MCF 10A (cell line): ENCODE results near the gene FIZ1. TPM values are rescaled to one million over a fixed set of nuclear protein-coding genes. Genes with fewer than 3 reads are reported as not detected.
A peak's percentile ranks its signal among the peaks of the same experiment; 100 is the strongest.

Experiments
- BruUV-seq: library from RNA; stranded (reverse); fragments of 400-500 nt; replicated peaks from 2 replicates; lab custom pipeline; 2021; lab: Mats Ljungman, UMichigan
- CTCF ChIA-PET: fragments of 300-600 bp; sonication (Branson Sonifier 250); formaldehyde crosslinking; extraction: SDS; loops from one replicate; lab custom pipeline; 2021; ENCODE audit warnings: antibody characterized with exemption, inconsistent platforms; lab: Yijun Ruan, JAX
- POLR2A ChIA-PET: fragments of 300-600, 350-650 bp; sonication (Branson Sonifier 250); formaldehyde crosslinking; extraction: SDS; loops from one replicate; lab custom pipeline; 2020; ENCODE audit warnings: antibody characterized with exemption, inconsistent platforms; lab: Yijun Ruan, JAX
- DNase-seq: peaks from one replicate; pipeline ENCODE4 v3.0.0-alpha.2; 2018; ENCODE audit not compliant: unreplicated experiment
- H3K27ac Mint-ChIP-seq: one replicate; pipeline ENCODE4 v1.8.0; 2022; ENCODE audit warnings: mild to moderate bottlenecking, low read depth, mixed read lengths; ENCODE audit not compliant: unreplicated experiment
- H3K27me3 Mint-ChIP-seq: one replicate; pipeline ENCODE4 v1.8.0; 2022; ENCODE audit warnings: mixed read lengths; ENCODE audit not compliant: insufficient read depth, unreplicated experiment
- H3K36me3 Mint-ChIP-seq: one replicate; pipeline ENCODE4 v1.8.0; 2022; ENCODE audit warnings: mild to moderate bottlenecking, moderate library complexity, mixed read lengths; ENCODE audit not compliant: insufficient read depth, unreplicated experiment
- H3K4me1 Mint-ChIP-seq: one replicate; pipeline ENCODE4 v1.8.0; 2022; ENCODE audit warnings: mixed read lengths; ENCODE audit not compliant: insufficient read depth, unreplicated experiment
- H3K4me3 Mint-ChIP-seq: one replicate; pipeline ENCODE4 v1.8.0; 2022; ENCODE audit warnings: mild to moderate bottlenecking, moderate library complexity, mixed read lengths; ENCODE audit not compliant: unreplicated experiment
- H3K9me3 Mint-ChIP-seq: one replicate; pipeline ENCODE4 v1.8.0; 2022; ENCODE audit warnings: mixed read lengths; ENCODE audit not compliant: unreplicated experiment
- intact Hi-C: fragments of 100-400 bp; cut with micrococcal nuclease; formaldehyde crosslinking; loops from 2 replicates; pipeline ENCODE4 v1.14.1; 2022
- total RNA-seq: library from RNA; stranded (reverse); gene quantifications from 2 replicates; pipeline ENCODE4 v1.2.3, GENCODE V29; 2022
- TF ChIP-seq, protein P1 (sequence below): fragments of 200-600 bp; IDR thresholded peaks from one replicate; pipeline ENCODE4 v1.8.0; 2022; ENCODE audit warnings: antibody characterized with exemption, mild to moderate bottlenecking; ENCODE audit not compliant: unreplicated experiment

The FIZ1 gene
- total RNA-seq, 1 experiment from 2014 or later = 16.3 TPM

DNA sequence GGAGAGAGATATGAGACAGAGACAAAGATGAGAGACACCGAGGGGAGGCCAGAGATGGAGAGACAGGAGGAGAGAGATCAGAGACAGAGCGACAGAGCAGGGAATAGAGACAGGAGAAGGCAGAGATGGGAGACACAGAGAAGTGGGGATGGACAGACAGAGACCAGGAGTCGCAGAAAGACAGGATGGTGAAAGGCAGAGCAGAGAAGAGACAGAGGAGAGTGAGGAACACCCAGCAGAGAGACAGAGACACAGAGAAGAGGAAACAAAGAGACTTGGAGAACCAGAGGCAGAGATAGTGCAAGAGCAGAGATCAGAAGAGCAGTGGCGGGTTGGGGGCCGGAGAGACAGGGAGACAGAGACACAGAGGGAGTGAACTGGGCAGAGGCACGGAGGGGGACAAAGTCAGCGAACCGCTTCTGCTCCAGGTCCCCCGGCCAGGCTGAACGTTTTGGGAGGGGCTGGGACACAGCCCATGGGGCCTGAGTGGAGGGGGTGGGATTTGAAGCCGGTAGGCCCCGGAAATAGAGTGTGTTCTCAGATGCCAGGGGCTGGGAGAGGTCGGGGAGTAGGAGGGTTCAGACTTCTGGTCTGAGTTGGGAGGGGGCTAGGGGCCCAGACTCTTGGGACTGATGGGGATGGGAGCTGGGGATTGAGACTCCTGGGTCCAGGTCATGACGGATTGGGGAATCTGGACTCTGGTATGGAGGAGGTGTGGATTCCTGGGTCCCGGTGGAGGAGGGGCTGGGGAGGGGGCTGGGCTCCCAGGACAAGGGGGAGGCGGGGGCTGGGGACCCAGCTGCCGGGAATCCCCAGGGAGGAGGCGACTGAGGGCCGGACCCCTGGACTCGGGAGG lies 19.3 kb downstream of the FIZ1 start:
- no TSS peak for BruUV-seq
- no peak for DNase-seq
- TF ChIP-seq, protein P1, sequence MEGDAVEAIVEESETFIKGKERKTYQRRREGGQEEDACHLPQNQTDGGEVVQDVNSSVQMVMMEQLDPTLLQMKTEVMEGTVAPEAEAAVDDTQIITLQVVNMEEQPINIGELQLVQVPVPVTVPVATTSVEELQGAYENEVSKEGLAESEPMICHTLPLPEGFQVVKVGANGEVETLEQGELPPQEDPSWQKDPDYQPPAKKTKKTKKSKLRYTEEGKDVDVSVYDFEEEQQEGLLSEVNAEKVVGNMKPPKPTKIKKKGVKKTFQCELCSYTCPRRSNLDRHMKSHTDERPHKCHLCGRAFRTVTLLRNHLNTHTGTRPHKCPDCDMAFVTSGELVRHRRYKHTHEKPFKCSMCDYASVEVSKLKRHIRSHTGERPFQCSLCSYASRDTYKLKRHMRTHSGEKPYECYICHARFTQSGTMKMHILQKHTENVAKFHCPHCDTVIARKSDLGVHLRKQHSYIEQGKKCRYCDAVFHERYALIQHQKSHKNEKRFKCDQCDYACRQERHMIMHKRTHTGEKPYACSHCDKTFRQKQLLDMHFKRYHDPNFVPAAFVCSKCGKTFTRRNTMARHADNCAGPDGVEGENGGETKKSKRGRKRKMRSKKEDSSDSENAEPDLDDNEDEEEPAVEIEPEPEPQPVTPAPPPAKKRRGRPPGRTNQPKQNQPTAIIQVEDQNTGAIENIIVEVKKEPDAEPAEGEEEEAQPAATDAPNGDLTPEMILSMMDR = no peak
- Mint-ChIP-seq H3K27me3 (peaks cover 9% of the 10 kb centered on the region), H3K4me3 (peak overlapping the region; percentile 89), H3K4me1 (peaks cover 20% of the 10 kb centered on the region), H3K27ac (peak overlapping the region; percentile 91), H3K9me3 (no peaks in the 10 kb centered on the region), H3K36me3 (peaks cover 8% of the 10 kb centered on the region)
- CTCF ChIA-PET = interaction anchor here (0.6 to 1.0 kb wide), 3 partner anchors 33 to 51 kb away, joined by 3 to 4 read pairs (median 3); no protein-coding TSS in a partner anchor
- intact Hi-C loops = no loop called here
- POLR2A ChIA-PET = interaction anchor here (0.9 to 2.0 kb wide), 5 partner anchors 19 to 103 kb away, joined by 3 to 23 read pairs (median 5); partner anchors contain the start of genes FIZ1, ZNF524 and ZNF628

DNA sequence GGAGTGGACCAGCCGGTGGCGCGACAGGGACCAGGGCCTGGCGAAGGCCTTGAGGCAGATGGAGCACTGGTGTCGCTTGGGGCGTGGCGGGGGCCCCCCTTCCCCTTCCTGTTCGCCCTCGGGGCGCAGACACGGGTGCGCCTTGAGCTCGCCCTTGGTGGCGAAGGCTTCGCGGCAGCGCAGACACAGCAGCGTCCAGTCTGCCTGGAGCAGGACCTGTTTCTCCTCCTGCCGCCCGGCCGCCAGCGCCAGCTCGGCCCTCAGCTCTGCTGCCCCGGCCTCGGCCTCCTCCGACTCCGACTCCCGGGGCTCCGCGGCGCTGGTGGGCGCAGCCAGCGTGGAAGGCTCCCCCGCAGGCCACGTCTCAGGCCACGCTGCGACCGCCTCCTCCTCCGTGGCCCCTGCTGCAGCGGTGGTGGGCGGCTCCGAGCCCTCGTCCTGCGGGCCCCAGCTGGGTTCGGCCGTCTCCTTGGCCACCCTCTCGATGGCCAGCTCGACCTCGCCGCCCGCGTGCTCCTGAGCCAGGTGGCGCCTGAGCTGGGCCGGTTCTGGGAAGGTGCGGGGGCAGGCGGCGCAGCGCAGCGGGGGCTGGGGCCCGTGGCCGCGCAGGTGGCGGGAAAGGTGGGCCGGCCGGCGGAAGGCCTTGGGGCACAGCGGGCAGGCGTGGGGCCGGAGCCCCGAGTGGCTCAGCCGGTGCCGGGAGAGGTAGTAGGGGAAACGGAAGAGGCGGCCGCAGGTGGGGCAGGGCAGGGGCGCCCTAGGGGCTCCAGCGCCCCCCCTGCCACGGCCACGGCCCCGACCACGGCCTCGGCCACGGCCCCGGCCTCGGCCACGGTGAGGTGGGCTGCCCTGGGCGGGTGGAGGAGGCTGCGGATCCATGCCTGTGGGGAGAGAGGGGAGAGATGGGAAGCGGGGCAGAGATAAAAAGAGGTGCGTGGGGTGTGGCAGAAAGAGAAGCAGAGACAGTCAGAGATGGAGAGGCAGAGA lies 20.3 kb downstream of the FIZ1 start:
- TSS peak; percentile 18 for BruUV-seq

GRCh38 chr19:55578031-55578760 lies 21.1 kb downstream of the FIZ1 start:
- peaks cover 8% of the 10 kb centered on the region for H3K36me3 Mint-ChIP-seq
- ChIA-PET POLR2A (no interaction called here), CTCF (interaction anchor here (0.7 kb wide), 1 partner anchor 83 kb away, joined by 3 read pairs; no protein-coding TSS in a partner anchor)
- H3K4me3 Mint-ChIP-seq = no peak overlapping the region
- H3K9me3 Mint-ChIP-seq = no peaks in the 10 kb centered on the region
- no peak overlapping the region for H3K27ac Mint-ChIP-seq
- DNase-seq = no peak
- H3K27me3 Mint-ChIP-seq = no peaks in the 10 kb centered on the region
- TF ChIP-seq, protein P1 = no peak
- BruUV-seq = no TSS peak
- intact Hi-C loops = no loop called here
- peaks cover 20% of the 10 kb centered on the region for H3K4me1 Mint-ChIP-seq

More for the DNA sequence above, 20.3 kb downstream of the FIZ1 start:
- peak overlapping the region; percentile 89 for H3K4me3 Mint-ChIP-seq
- peak overlapping the region; percentile 91 for H3K27ac Mint-ChIP-seq
- no peaks in the 10 kb centered on the region for H3K27me3 Mint-ChIP-seq
- H3K9me3 Mint-ChIP-seq = no peaks in the 10 kb centered on the region
- peaks cover 20% of the 10 kb centered on the region for H3K4me1 Mint-ChIP-seq
- CTCF ChIA-PET = interaction anchor here (0.6 to 0.7 kb wide), 2 partner anchors 52 to 84 kb away, joined by 3 read pairs; no protein-coding TSS in a partner anchor
- TF ChIP-seq, protein P1 = no peak
- H3K36me3 Mint-ChIP-seq = peaks cover 8% of the 10 kb centered on the region
- DNase-seq = no peak
- intact Hi-C loops = no loop called here
- POLR2A ChIA-PET = no interaction called here
